ENCODE data around the gene BEGAIN. TPM values are rescaled to one million over a fixed set of nuclear protein-coding genes. Genes with fewer than 3 reads are reported as not detected.
A peak's percentile ranks its signal among the peaks of the same experiment; 100 is the strongest.
"Not testable (repeated sequence)": the region's sequence is repeated elsewhere in the genome, so short reads cannot be mapped to it uniquely, and the experiment has no call there.

Gene BEGAIN
- polyA plus RNA-seq, 2 of the 4 experiments (the other 2 are of a cell fraction) = 1.4 to 3.7 TPM

- Histone ChIP-seq H3K4me1 (no peaks in the 10 kb centered on the region), H3K4me2 (no peak overlapping the region), H3K27ac (no peak overlapping the region), H3K4me3 (no peak overlapping the region), H3K9me3 (no peaks in the 10 kb centered on the region)
- ATAC-seq = no peak
- no peak for DNase-seq (ENCODE audit: low read depth in 1 of 2, low spot score in 1 of 2)
- no peak for FAIRE-seq
- ChIA-PET POLR2A (no interaction called here), CTCF (interaction anchor here (1.1 to 2.8 kb wide), 2 partner anchors 12 to 82 kb away, joined by 3 to 8 read pairs; no protein-coding TSS in a partner anchor)
- TF ChIP-seq ZC3H11A (IDR thresholded peaks at IDR 0.05) (no peak), BCL3 (IDR thresholded peaks at IDR 0.05) (no peak), ZNF302 (CRISPR knock-in tag; IDR thresholded peaks at IDR 0.05) (no peak), HMGXB4 (CRISPR knock-in tag; IDR thresholded peaks at IDR 0.05; ENCODE audit: borderline replicate concordance) (no peak), HOXB13 (CRISPR knock-in tag; IDR thresholded peaks at IDR 0.05; ENCODE audit: low read depth) (no peak)
- 66% methylated on average over 6 of the region's 6 CpGs for WGBS (ENCODE audit: missing lambda C conversion rate)
These were observed 64.6 kb downstream of the BEGAIN start for GRCh38 chr14:100522616-100523099.

GRCh38 chr14:100506053-100506452 is 81.2 kb downstream of the BEGAIN start:
- H3K27ac ChIP-seq; H3K9me3 ChIP-seq; H3K4me2 ChIP-seq; H3K4me1 ChIP-seq; POLR2A ChIA-PET; H3K4me3 ChIP-seq; ATAC-seq; DNase-seq (ENCODE audit: low read depth in 1 of 2, low spot score in 1 of 2); FAIRE-seq: not testable (repeated sequence)
- 34% methylated on average over 3 of the region's 3 CpGs for WGBS (ENCODE audit: missing lambda C conversion rate)
- CTCF ChIA-PET = interaction anchor here (1.3 kb wide), 1 partner anchor 67 kb away, joined by 4 read pairs; no protein-coding TSS in a partner anchor

- H3K4me3 ChIP-seq = no peak overlapping the region
- no peak overlapping the region for H3K4me2 ChIP-seq
- WGBS (ENCODE audit: missing lambda C conversion rate) = 18% methylated on average over 3 of the region's 3 CpGs
- FAIRE-seq (no peak), DNase-seq (ENCODE audit: low read depth in 1 of 2, low spot score in 1 of 2) (peak in 1 of 2 experiments; percentile 37), ATAC-seq (no peak)
- no peak overlapping the region for H3K27ac ChIP-seq
- TF ChIP-seq KDM5A (IDR thresholded peaks at IDR 0.05) (no peak), FOSL2 (IDR thresholded peaks at IDR 0.05) (no peak), FOSL2 (CRISPR knock-in tag; IDR thresholded peaks at IDR 0.05) (peak; percentile 70), NFE2L2 (conservative IDR thresholded peaks at IDR 0.05; ENCODE audit: low read length) (0 out of 2 replicates have a peak, but pooled peaks have one; percentile 50), NPAS2 (CRISPR knock-in tag; IDR thresholded peaks at IDR 0.05; ENCODE audit: borderline replicate concordance) (no peak), MAFK (IDR thresholded peaks at IDR 0.05; ENCODE audit: partially characterized antibody) (peak; percentile 79)
- ChIA-PET POLR2A (no interaction called here), CTCF (interaction anchor here (1.2 kb wide), 1 partner anchor 65 kb away, joined by 4 read pairs; no protein-coding TSS in a partner anchor)
- no peaks in the 10 kb centered on the region for H3K4me1 ChIP-seq
- peaks cover 8% of the 10 kb centered on the region; the same call in 1 of the 3 replicates for H3K9me3 ChIP-seq
These were observed 82.7 kb downstream of the BEGAIN start for GRCh38 chr14:100504372-100505078.

- ChIA-PET CTCF (interaction anchor here (0.7 to 1.7 kb wide), 3 partner anchors 33 to 143 kb away, joined by 3 to 4 read pairs (median 3); no protein-coding TSS in a partner anchor), POLR2A (no interaction called here)
- H3K9me3 ChIP-seq = peaks cover 8% of the 10 kb centered on the region; the same call in 1 of the 3 replicates
- DNase-seq (ENCODE audit: low read depth in 1 of 2, low spot score in 1 of 2) (no peak), FAIRE-seq (no peak), ATAC-seq (no peak)
- no peaks in the 10 kb centered on the region for H3K4me1 ChIP-seq
- no peak overlapping the region for H3K4me2 ChIP-seq
- 91% methylated on average over 7 of the region's 7 CpGs for WGBS (ENCODE audit: missing lambda C conversion rate)
- no peak overlapping the region for H3K4me3 ChIP-seq
- H3K27ac ChIP-seq = no peak overlapping the region
- TF ChIP-seq NPAS2 (CRISPR knock-in tag; IDR thresholded peaks at IDR 0.05; ENCODE audit: borderline replicate concordance) (no peak), JUN (IDR thresholded peaks at IDR 0.05) (no peak), HOXB5 (CRISPR knock-in tag; IDR thresholded peaks at IDR 0.05) (no peak), FOXS1 (CRISPR knock-in tag; IDR thresholded peaks at IDR 0.05) (no peak), SMC3 (IDR thresholded peaks at IDR 0.05) (no peak), TP53 (CRISPR knock-in tag; IDR thresholded peaks at IDR 0.05) (no peak), EHF (CRISPR knock-in tag; IDR thresholded peaks at IDR 0.05) (no peak), REST (IDR thresholded peaks at IDR 0.05) (no peak), PBX3 (IDR thresholded peaks at IDR 0.05) (no peak), MAZ (IDR thresholded peaks at IDR 0.05; ENCODE audit: borderline replicate concordance, low read depth, low read length) (no peak)
These were observed 84.0 kb downstream of the BEGAIN start for GRCh38 chr14:100503251-100503650.

Measured in A549 (cell line).